Neural cell (in vitro differentiated cells): ENCODE measurements around the gene HMCN2. TPM values are rescaled to one million over a fixed set of nuclear protein-coding genes. Genes with fewer than 3 reads are reported as not detected.

Experiments
- H2AFZ ChIP-seq: fragments of 200-600, 300-800 bp; sonication (generic), shearing (Covaris generic); 2 replicates; pipeline ENCODE4 v1.6.0; 2014; ENCODE audit warnings: low read depth, mild to moderate bottlenecking, antibody characterized with exemption, low read length, moderate library complexity
- H3F3A ChIP-seq: fragments of 200-600 bp; shearing (Covaris generic); 2 replicates; pipeline ENCODE4 v1.6.1; 2016; ENCODE audit warnings: mild to moderate bottlenecking, moderate library complexity, mixed read lengths, antibody characterized with exemption, low read length; ENCODE audit not compliant: insufficient read depth, poor library complexity, severe bottlenecking
- H3K27ac ChIP-seq: fragments of 200-600, 300-800 bp; sonication (generic), shearing (Covaris generic); 2 replicates; pipeline ENCODE4 v1.5.1; 2014; ENCODE audit warnings: mild to moderate bottlenecking, low read length, moderate library complexity
- H3K27me3 ChIP-seq: fragments of 300-800, 200-600 bp; sonication (generic), shearing (Covaris generic); 2 replicates; pipeline ENCODE4 v1.6.0; 2014; ENCODE audit warnings: mild to moderate bottlenecking, low read depth, low read length, moderate library complexity; ENCODE audit not compliant: insufficient read depth
- H3K36me3 ChIP-seq: fragments of 300-800, 200-600 bp; sonication (generic), shearing (Covaris generic); 2 replicates; pipeline ENCODE4 v1.5.1; 2014; ENCODE audit warnings: mild to moderate bottlenecking, antibody characterized with exemption, low read length, moderate library complexity; ENCODE audit not compliant: insufficient read depth
- H3K4me2 ChIP-seq: fragments of 300-800, 200-600 bp; sonication (generic), shearing (Covaris generic); 2 replicates; pipeline ENCODE4 v1.6.0; 2014; ENCODE audit warnings: mild to moderate bottlenecking, low read length
- H3K4me3 ChIP-seq: fragments of 300-800, 200-600 bp; sonication (generic), shearing (Covaris generic); 2 replicates; pipeline ENCODE4 v1.5.1; 2014; ENCODE audit warnings: mild to moderate bottlenecking, low read length, moderate library complexity
- H3K79me2 ChIP-seq: fragments of 200-600 bp; shearing (Covaris generic); replicated peaks from 2 replicates; pipeline ENCODE4 v1.6.0; 2014; ENCODE audit warnings: mild to moderate bottlenecking, low read length, moderate library complexity; ENCODE audit not compliant: insufficient read depth
- H3K9ac ChIP-seq: fragments of 300-800, 200-600 bp; sonication (generic), shearing (Covaris generic); 2 replicates; pipeline ENCODE4 v1.6.1; 2016; ENCODE audit warnings: mild to moderate bottlenecking, low read length, mixed read lengths
- H3K9me2 ChIP-seq: fragments of 200-600 bp; shearing (Covaris generic); 2 replicates; pipeline ENCODE4 v1.6.1; 2016; ENCODE audit warnings: mild to moderate bottlenecking, low read length, mixed read lengths; ENCODE audit not compliant: insufficient read depth
- H3K9me3 ChIP-seq: fragments of 200-600, 300-800 bp; sonication (generic), shearing (Covaris generic); 2 replicates; pipeline ENCODE4 v1.6.1; 2016; ENCODE audit warnings: mild to moderate bottlenecking, mixed run types, low read length, moderate library complexity, mixed read lengths
- H4K20me1 ChIP-seq: fragments of 200-600 bp; shearing (Covaris generic); 2 replicates; pipeline ENCODE4 v1.6.1; 2016; ENCODE audit warnings: mild to moderate bottlenecking, mixed run types; ENCODE audit not compliant: insufficient read depth
- CTCF ChIP-seq: fragments of 450-650 bp; IDR thresholded peaks from 2 replicates; pipeline ENCODE4 v1.5.1; 2014; ENCODE audit warnings: antibody characterized with exemption, mild to moderate bottlenecking, moderate library complexity; ENCODE audit not compliant: poor library complexity, severe bottlenecking
- EP300 ChIP-seq: fragments of 450-650 bp; conservative IDR thresholded peaks from 2 replicates; pipeline ENCODE4 v1.6.1; 2014; ENCODE audit warnings: antibody characterized with exemption, mild to moderate bottlenecking, moderate library complexity; ENCODE audit not compliant: poor library complexity, severe bottlenecking
- EZH2 ChIP-seq: fragments of 200-600, 300-800 bp; shearing (Covaris generic), sonication (generic); IDR thresholded peaks from 2 replicates; pipeline ENCODE4 v1.6.1; 2014; ENCODE audit warnings: antibody characterized with exemption, low read length, borderline replicate concordance, mild to moderate bottlenecking; ENCODE audit not compliant: insufficient read depth, poor library complexity, severe bottlenecking
- MXI1 ChIP-seq: fragments of 450-650 bp; conservative IDR thresholded peaks from 2 replicates; pipeline ENCODE4 v1.6.1; 2014; ENCODE audit warnings: antibody characterized with exemption, mild to moderate bottlenecking; ENCODE audit not compliant: poor library complexity, severe bottlenecking
- POLR2AphosphoS5 ChIP-seq: IDR thresholded peaks from 2 replicates; pipeline ENCODE4 v1.6.1; 2012
- RAD21 ChIP-seq: fragments of 450-650 bp; conservative IDR thresholded peaks from 2 replicates; pipeline ENCODE4 v1.6.1; 2014; ENCODE audit warnings: antibody characterized with exemption, mild to moderate bottlenecking, moderate library complexity
- REST ChIP-seq: IDR thresholded peaks from 2 replicates; pipeline ENCODE4 v1.6.1; 2012; ENCODE audit warnings: borderline replicate concordance
- SMC3 ChIP-seq: fragments of 450-650 bp; conservative IDR thresholded peaks from 2 replicates; pipeline ENCODE4 v1.6.1; 2014; ENCODE audit warnings: antibody characterized with exemption, mild to moderate bottlenecking, moderate library complexity; ENCODE audit not compliant: poor library complexity
- TAF1 ChIP-seq: IDR thresholded peaks from 2 replicates; pipeline ENCODE4 v1.6.1; 2012; ENCODE audit warnings: low read depth
- polyA plus RNA-seq: library from polyadenylated mRNA; depleted of rRNA; stranded (reverse); fragments of >200 nt; gene quantifications from 2 replicates; pipeline ENCODE4 v1.2.3, GENCODE V29; 2014

The HMCN2 gene
- polyA plus RNA-seq, 1 donor from 2014 or later: 1.7 TPM

GRCh38 chr9:130234340-130235260 lies 31.0 kb upstream of the HMCN2 start:
- Histone ChIP-seq H3K9ac (no peak overlapping the region), H3K4me3 (no peak overlapping the region), H3K9me2 (no peaks in the 10 kb centered on the region), H2AFZ (no peak overlapping the region), H3K27me3 (no peaks in the 10 kb centered on the region), H3K27ac (no peak overlapping the region), H3K79me2 (no peaks in the 10 kb centered on the region), H3K9me3 (no peaks in the 10 kb centered on the region), H3F3A (no peaks in the 10 kb centered on the region), H3K4me2 (no peak overlapping the region), H4K20me1 (no peaks in the 10 kb centered on the region), H3K36me3 (peaks cover 3% of the 10 kb centered on the region)
- no peak for TF ChIP-seq CTCF
- no peak for TF ChIP-seq REST
- no peak for TF ChIP-seq SMC3
- no peak for TF ChIP-seq RAD21
- TF ChIP-seq MXI1: no peak
- no peak for TF ChIP-seq EP300
- no peak for TF ChIP-seq TAF1
- no peak for TF ChIP-seq POLR2AphosphoS5
- no peak for TF ChIP-seq EZH2

GRCh38 chr9:130235558-130236435 lies 29.8 kb upstream of the HMCN2 start:
- Histone ChIP-seq H3K9ac (no peak overlapping the region), H3F3A (no peaks in the 10 kb centered on the region), H2AFZ (no peak overlapping the region), H4K20me1 (no peaks in the 10 kb centered on the region), H3K4me3 (no peak overlapping the region), H3K36me3 (peaks cover 3% of the 10 kb centered on the region), H3K4me2 (no peak overlapping the region), H3K79me2 (no peaks in the 10 kb centered on the region), H3K27ac (no peak overlapping the region), H3K27me3 (no peaks in the 10 kb centered on the region), H3K9me2 (no peaks in the 10 kb centered on the region), H3K9me3 (no peaks in the 10 kb centered on the region)
- TF ChIP-seq CTCF (peak; percentile 96), SMC3 (peak; percentile 95), EP300 (peak; percentile 9), REST (no peak), RAD21 (peak; percentile 87)
